Heart left ventricle (tissue), 16 donors: ENCODE data around the gene FBXO17. TPM values are rescaled to one million over a fixed set of nuclear protein-coding genes. Genes with fewer than 3 reads are reported as not detected.

Source experiments
- ATAC-seq, 4 donors: fragments of 200-7000 bp; cut with Tn5 transposase; one replicate each; pipeline ENCODE4 v1.9.1; 2020 to 2022; ENCODE audit warnings: moderate library complexity in 4 of 4, mild to moderate bottlenecking in 3 of 4, moderate number of reproducible peaks in 1 of 4
- DNase-seq, 5 donors: peaks; one replicate each; pipeline ENCODE4 v3.0.0-alpha.2; 2020
- H3K27ac ChIP-seq, 12 donors: fragments of 200-600 bp; sonication (generic) in 4 of 12; one replicate each; pipeline versions ENCODE4 v1.5.0 to v1.8.0; 2016 to 2022; ENCODE audit warnings: mild to moderate bottlenecking in 2 of 12
- H3K27me3 ChIP-seq, 9 donors: fragments of 200-600 bp; sonication (generic) in 2 of 9; one replicate each; pipeline versions ENCODE4 v1.5.1 to v1.8.0; 2016 to 2022; ENCODE audit warnings: mild to moderate bottlenecking in 3 of 9
- H3K36me3 ChIP-seq, 9 donors: fragments of 200-600 bp; sonication (generic) in 2 of 9; one replicate each; pipeline versions ENCODE4 v1.5.0 to v1.8.0; 2018 to 2022; ENCODE audit warnings: mild to moderate bottlenecking in 2 of 9
- H3K4me1 ChIP-seq, 12 donors: fragments of 200-600 bp; sonication (generic) in 4 of 12; one replicate each; pipeline versions ENCODE4 v1.5.0 to v1.8.0; 2016 to 2022; ENCODE audit warnings: mild to moderate bottlenecking in 3 of 12
- H3K4me3 ChIP-seq, 12 donors: fragments of 200-600 bp; sonication (generic) in 4 of 12; one replicate each; pipeline versions ENCODE4 v1.5.0 to v1.8.0; 2017 to 2022; ENCODE audit warnings: mild to moderate bottlenecking in 9 of 12, moderate library complexity in 4 of 12
- H3K9me3 ChIP-seq, 12 donors: fragments of 200-600 bp; sonication (generic) in 4 of 12; one replicate each; pipeline versions ENCODE4 v1.5.0 to v1.8.0; 2016 to 2022; ENCODE audit warnings: mild to moderate bottlenecking in 1 of 12
- CTCF ChIP-seq, 12 donors: fragments of 200-600 bp; sonication (generic) in 4 of 12; IDR thresholded peaks; one replicate each; pipeline versions ENCODE4 v1.5.0 to v1.8.0; 2018 to 2022; ENCODE audit warnings: antibody characterized with exemption in 12 of 12, mild to moderate bottlenecking in 5 of 12
- POLR2A ChIP-seq, 2 donors: fragments of 450-650 bp; IDR thresholded peaks; one replicate each; pipeline ENCODE4 v1.6.1; 2017; ENCODE audit warnings: antibody characterized with exemption in 2 of 2, mild to moderate bottlenecking in 2 of 2, moderate library complexity in 2 of 2
- WGBS, 4 donors: extraction: QIAGEN DNeasy Blood & Tissue Kit in 2 of 4; methylation state at CpG; one replicate each; pipeline versions ENCODE4 v1.1.5 to v1.1.7; 2013 to 2018; 5-methylcytosine and 5-hydroxymethylcytosine counted together
- intact Hi-C, 10 donors: fragments of 100-400 bp; cut with DNase I; formaldehyde crosslinking; loops; one replicate each; pipeline versions ENCODE4 v1.11.1 to v1.14.2; 2022
- polyA plus RNA-seq, 2 donors: library from polyadenylated mRNA; stranded (reverse); fragments of 200-250 nt; gene quantifications; one replicate each; pipeline ENCODE4 v1.2.3, GENCODE V29; 2013
- total RNA-seq, 9 donors: library from RNA; depleted of rRNA in 2 of 9; stranded (reverse); fragments of >200 nt in 2 of 9; fragmentation: NEBNext Ultra II Directional in 3 of 9; extraction: Animal tissue kit (Norgen Biotek cat#: 25700) in 3 of 9; gene quantifications; one replicate each; pipeline versions ENCODE4 v1.1.0 to v1.2.4, GENCODE V29; 2016 to 2023
- donor health status: ischemic (EF 13 %, LVEDD 7.1; RV severe dilation, severe dysfunction).
- donor health status: healthy with polysubstance abuse.
- donor health status: DM: no; HTN: yes; CAD: no.
- donor health status: DM: no; HTN: no; CAD: no.
- donor health status: ischemic (EF 25% LVEDD 6.9; RV normal size, moderate dysfunction).
- donor health status: ischemic (EF 25% LVEDD 5.7; RV mildly dilated, moderate dysfunction).
- donor health status: healthy.
- donor health status: DM: yes; HTN: yes; CAD: no.
- donor health status: ischemic (EF 35%, LVEDD 5.7; RV mildly dilated, moderate dysfunction).
- donor health status: nonischemic (EF 11% LVEDD 7.7; RV severe dilation, severe dysfunction).
- donor health status: DM: yes; HTN: yes; CAD: no.
- donor health status: PGD.
- donor health status: ischemic (EF 29% LVEDD 5.4; RV normal size, mild dysfunction).
- donor health status: nonischemic (EF 23%, LVEDD 6.1; RV moderate dilation, normal function).

The FBXO17 gene
- total and polyA plus RNA-seq, 11 donors, result 1.2 to 4.9 (median 2.4) TPM

- TF ChIP-seq CTCF (IDR thresholded peaks at IDR 0.05) (no peak), POLR2A (IDR thresholded peaks at IDR 0.05) (no peak)
- H3K36me3 ChIP-seq, result peaks cover 0 to 4% (median 0%) of the 10 kb centered on the region in 9 donors
- peak overlapping the region; percentile 37 to 98 (median 90) for H3K4me3 ChIP-seq
- intact Hi-C loops, result loop anchor here in 6 of 10 donors (1.0 to 10.0 kb wide), 5 partner anchors 47 to 68 kb away; partner anchors contain the start of gene ECH1 (in 2 of the 6)
- H3K9me3 ChIP-seq, result peaks cover 0 to 3% (median 0%) of the 10 kb centered on the region in 12 donors
- H3K27me3 ChIP-seq, result no peaks in the 10 kb centered on the region
- ATAC-seq (peak in 1 of 4 donors; percentile 3), DNase-seq (no peak)
- 7 to 11% (median 9%) methylated on average over 16 to 25 of the region's 25 CpGs for WGBS, 4 donors
- H3K27ac ChIP-seq, result peak overlapping the region; percentile 9 to 95 (median 88)
- H3K4me1 ChIP-seq, result peaks cover 6 to 51% (median 22%) of the 10 kb centered on the region in 12 donors
Observed at GRCh38 chr19:38898788-38899446, 76.6 kb downstream of the FBXO17 start.

- 60 to 76% (median 62%) methylated on average over 9 of the region's 9 CpGs for WGBS, 4 donors
- H3K4me1 ChIP-seq, result peaks cover 2 to 59% (median 16%) of the 10 kb centered on the region in 12 donors
- no peaks in the 10 kb centered on the region for H3K27me3 ChIP-seq
- TF ChIP-seq POLR2A (IDR thresholded peaks at IDR 0.05), result no peak
- no peak for TF ChIP-seq CTCF (IDR thresholded peaks at IDR 0.05)
- H3K27ac ChIP-seq, result no peak overlapping the region
- no peak for ATAC-seq
- intact Hi-C loops, result loop anchor here in 3 of 10 donors (5.0 to 10.0 kb wide), 2 partner anchors 43 to 60 kb away; partner anchors contain the start of gene ECH1 (in 1 of the 3)
- peaks cover 0 to 32% (median 11%) of the 10 kb centered on the region in 9 donors for H3K36me3 ChIP-seq
- no peak overlapping the region for H3K4me3 ChIP-seq
- no peaks in the 10 kb centered on the region for H3K9me3 ChIP-seq
- no peak for DNase-seq
Observed at GRCh38 chr19:38894968-38895367, 80.6 kb downstream of the FBXO17 start.

- peaks cover 2 to 53% (median 10%) of the 10 kb centered on the region in 12 donors for H3K4me1 ChIP-seq
- DNase-seq, result no peak
Observed at GRCh38 chr19:38893341-38893771, 82.2 kb downstream of the FBXO17 start.

More at GRCh38 chr19:38893341-38893771, 82.2 kb downstream of the FBXO17 start:
- WGBS, 4 donors, result 56 to 82% (median 65%) methylated on average over 10 to 14 of the region's 14 CpGs
- H3K27ac ChIP-seq, result peak overlapping the region in 2 of 12 donors; percentile 25 to 41
- no peaks in the 10 kb centered on the region for H3K27me3 ChIP-seq
- ATAC-seq, result peak in 1 of 4 donors; percentile 12
- peaks cover 0 to 48% (median 27%) of the 10 kb centered on the region in 9 donors for H3K36me3 ChIP-seq
- H3K9me3 ChIP-seq, result no peaks in the 10 kb centered on the region
- no peak for TF ChIP-seq POLR2A (IDR thresholded peaks at IDR 0.05)
- TF ChIP-seq CTCF (IDR thresholded peaks at IDR 0.05), result no peak
- intact Hi-C loops, result loop anchor here in 1 of 10 donors (10.0 kb wide), 1 partner anchor 59 kb away; the partner anchor contains the start of gene ECH1
- H3K4me3 ChIP-seq, result no peak overlapping the region
